HepG2 (cell line): ENCODE data around the gene TXN2. TPM values are rescaled to one million over a fixed set of nuclear protein-coding genes. Genes with fewer than 3 reads are reported as not detected.

ENCODE experiments used
- BORCS8-MEF2B ChIP-seq: sonication (generic); formaldehyde crosslinking; IDR thresholded peaks from 2 replicates; pipeline ENCODE4 v1.8.0; 2022; ENCODE audit warnings: mild to moderate bottlenecking, missing genetic modification reagents
- DNMT3B ChIP-seq: conservative IDR thresholded peaks from 2 replicates; pipeline ENCODE4 v1.6.1; 2016; ENCODE audit warnings: missing biosample characterization, control low read depth
- FOSL1 ChIP-seq: sonication (generic); formaldehyde crosslinking; IDR thresholded peaks from 2 replicates; pipeline ENCODE4 v1.9.0; 2021; ENCODE audit warnings: missing genetic modification reagents, borderline replicate concordance
- HNRNPUL1 ChIP-seq: fragments of 200-400 bp; formaldehyde crosslinking; IDR thresholded peaks from 2 replicates; pipeline ENCODE4 v1.6.1; 2017; ENCODE audit warnings: low read depth, mild to moderate bottlenecking, low read length, moderate library complexity
- HOXA7 ChIP-seq: sonication (generic); formaldehyde crosslinking; IDR thresholded peaks from 2 replicates; pipeline ENCODE4 v1.8.1; 2022; ENCODE audit warnings: mild to moderate bottlenecking, missing genetic modification reagents, moderate library complexity
- MBD4 ChIP-seq: IDR thresholded peaks from 2 replicates; pipeline ENCODE4 v1.6.1; 2012; ENCODE audit warnings: low read length, inconsistent platforms, borderline replicate concordance
- MED13 ChIP-seq: sonication (generic); formaldehyde crosslinking; IDR thresholded peaks from 2 replicates; pipeline ENCODE4 v1.5.0; 2020; ENCODE audit warnings: missing genetic modification reagents
- NFIB ChIP-seq: sonication (generic); formaldehyde crosslinking; IDR thresholded peaks from 2 replicates; pipeline ENCODE4 v1.9.0; 2021; ENCODE audit warnings: missing genetic modification reagents, mild to moderate bottlenecking, borderline replicate concordance
- PCBP2 ChIP-seq: fragments of 200-400 bp; formaldehyde crosslinking; optimal IDR thresholded peaks from 2 replicates; pipeline ENCODE3; 2018; ENCODE audit warnings: low read length, low read depth; ENCODE audit not compliant: poor library complexity, severe bottlenecking
- RARG ChIP-seq: sonication (generic); formaldehyde crosslinking; IDR thresholded peaks from 2 replicates; pipeline ENCODE4 v1.4.0; 2020; ENCODE audit warnings: low read depth, mild to moderate bottlenecking, missing genetic modification reagents
- SAFB2 ChIP-seq: sonication (generic); formaldehyde crosslinking; IDR thresholded peaks from 2 replicates; pipeline ENCODE4 v1.5.1; 2020; ENCODE audit warnings: missing genetic modification reagents, low read depth, mild to moderate bottlenecking, borderline replicate concordance
- TSC22D2 ChIP-seq: sonication (generic); formaldehyde crosslinking; IDR thresholded peaks from 2 replicates; pipeline ENCODE4 v1.5.1; 2020; ENCODE audit warnings: missing genetic modification reagents, mild to moderate bottlenecking, borderline replicate concordance
- ZBTB42 ChIP-seq: sonication (generic); formaldehyde crosslinking; IDR thresholded peaks from 2 replicates; pipeline ENCODE4 v1.5.0; 2020; ENCODE audit warnings: mild to moderate bottlenecking, missing genetic modification reagents
- ZFX ChIP-seq: sonication (generic); formaldehyde crosslinking; IDR thresholded peaks from 2 replicates; pipeline ENCODE4 v1.4.0; 2020; ENCODE audit warnings: mild to moderate bottlenecking, low read depth, missing genetic modification reagents, moderate library complexity
- ZMYM3 ChIP-seq: sonication (generic); formaldehyde crosslinking; IDR thresholded peaks from 2 replicates; pipeline ENCODE4 v1.5.1; 2020; ENCODE audit warnings: mild to moderate bottlenecking, missing genetic modification reagents
- ZNF10 ChIP-seq: sonication (generic); formaldehyde crosslinking; IDR thresholded peaks from 2 replicates; pipeline ENCODE4 v1.4.0; 2020; ENCODE audit warnings: mild to moderate bottlenecking, low read depth, missing genetic modification reagents, borderline replicate concordance
- ZNF20 ChIP-seq: sonication (generic); formaldehyde crosslinking; IDR thresholded peaks from 2 replicates; pipeline ENCODE4 v1.4.0; 2020; ENCODE audit warnings: mild to moderate bottlenecking, moderate library complexity, missing genetic modification reagents
- ZNF777 ChIP-seq: sonication (generic); formaldehyde crosslinking; IDR thresholded peaks from 2 replicates; pipeline ENCODE4 v1.4.0; 2020; ENCODE audit warnings: missing genetic modification reagents
- ZNF782 ChIP-seq: sonication (generic); formaldehyde crosslinking; IDR thresholded peaks from 2 replicates; pipeline ENCODE4 v1.4.0; 2020; ENCODE audit warnings: missing genetic modification reagents, mild to moderate bottlenecking, borderline replicate concordance
- ZNF790 ChIP-seq: sonication (generic); formaldehyde crosslinking; IDR thresholded peaks from 2 replicates; pipeline ENCODE4 v1.8.0; 2022; ENCODE audit warnings: missing genetic modification reagents, mild to moderate bottlenecking, borderline replicate concordance
- polyA plus RNA-seq, 8 experiments: library from polyadenylated mRNA; depleted of rRNA in 3 of 8; stranded (reverse) in 7 of 8; unstranded in 1 of 8; fragments of >200 nt; fragmentation: Illumina TruSeq in 4 of 8; extraction: Trizol in 4 of 8; gene quantifications; 2 replicates each; pipeline versions ENCODE4 v1.2.1 to v1.2.3, GENCODE V29; 2011 to 2016; ENCODE audit warnings: low read depth in 4 of 8, missing spikeins in 1 of 8, mixed read lengths in 1 of 8; ENCODE audit not compliant: insufficient read depth in 1 of 8
- total RNA-seq, 5 experiments: library from RNA; depleted of rRNA; stranded (reverse); fragments of >200 nt; fragmentation: Illumina TruSeq; extraction: Trizol; gene quantifications; 2 replicates each; pipeline ENCODE4 v1.2.3, GENCODE V29; 2016; ENCODE audit warnings: low read depth in 1 of 5
- TF ChIP-seq, protein P1 (sequence below): conservative IDR thresholded peaks from 2 replicates; pipeline ENCODE4 v1.6.1; 2018; ENCODE audit warnings: missing genetic modification reagents
- TF ChIP-seq, protein P2 (sequence below): IDR thresholded peaks from 2 replicates; pipeline ENCODE4 v1.6.1; 2016; ENCODE audit warnings: missing compliant biosample characterization, missing genetic modification reagents, borderline replicate concordance
- TF ChIP-seq, protein P3 (sequence below): sonication (generic); formaldehyde crosslinking; conservative IDR thresholded peaks from 2 replicates; pipeline ENCODE4 v1.4.0; 2020; ENCODE audit warnings: missing genetic modification reagents
- TF ChIP-seq, protein P4 (sequence below): sonication (generic); formaldehyde crosslinking; conservative IDR thresholded peaks from 2 replicates; pipeline ENCODE4 v1.4.0; 2020; ENCODE audit warnings: missing genetic modification reagents

TXN2 gene
- total and polyA plus RNA-seq, 2 of the 13 experiments (the other 11 are each of a cell fraction or from before 2014, with no cell fraction given), result 41.4 to 109 TPM

DNA sequence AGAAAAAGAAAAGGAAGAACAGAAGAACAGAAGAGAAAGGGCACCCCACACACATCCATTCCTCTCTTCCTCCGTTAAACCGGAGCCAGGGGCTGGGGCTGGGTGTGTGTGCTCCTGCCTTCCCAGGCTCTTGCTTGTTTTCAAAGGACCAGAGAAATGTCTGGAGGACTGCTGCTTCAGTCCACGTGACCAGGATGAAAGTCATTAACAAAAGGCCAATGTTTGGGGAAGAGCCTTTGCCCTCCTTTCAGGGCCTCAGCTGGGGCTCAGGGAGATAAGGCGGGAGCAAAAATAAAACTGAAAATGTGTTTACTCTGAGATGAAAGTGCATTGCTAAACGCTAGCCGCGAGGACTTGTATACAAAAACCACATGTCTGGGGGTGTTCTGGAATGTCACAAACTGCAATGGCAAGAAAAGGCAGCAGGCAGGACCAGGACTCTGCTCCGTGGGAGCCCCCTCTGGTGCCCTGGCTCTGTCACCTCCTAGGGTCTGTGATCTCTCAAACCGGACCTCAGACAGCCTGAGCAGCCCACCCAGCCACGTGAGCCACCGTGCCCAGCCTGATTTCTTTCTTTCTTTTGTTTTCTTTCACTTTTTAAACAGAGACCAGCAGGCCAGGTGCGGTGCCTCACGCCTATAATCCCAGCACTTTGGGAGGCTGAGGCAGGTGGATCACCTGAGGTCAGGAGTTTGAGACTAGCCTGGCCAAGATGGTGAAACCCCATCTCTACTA is 62.1 kb downstream of the TXN2 start (continued):
- TF ChIP-seq ZFX (CRISPR knock-in tag) (peak; percentile 55), MED13 (peak; percentile 91), FOSL1 (CRISPR knock-in tag) (no peak), ZNF10 (CRISPR knock-in tag) (no peak), RARG (CRISPR knock-in tag) (no peak), HNRNPUL1 (no peak), HOXA7 (CRISPR knock-in tag) (no peak), PCBP2 (no peak), MBD4 (peak; percentile 83; the same call in 1 of the 2 replicates), ZNF782 (CRISPR knock-in tag) (no peak), ZBTB42 (0 out of 2 replicates have a peak, but pooled peaks have one; percentile 64), DNMT3B (CRISPR knock-in tag) (0 out of 2 replicates have a peak, but pooled peaks have one; percentile 28), ZMYM3 (CRISPR knock-in tag) (peak; percentile 71), TSC22D2 (no peak), ZNF777 (no peak), NFIB (CRISPR knock-in tag) (no peak), BORCS8-MEF2B (CRISPR knock-in tag) (no peak), ZNF20 (CRISPR knock-in tag) (no peak), SAFB2 (CRISPR knock-in tag) (peak; percentile 22; the same call in 1 of the 2 replicates), ZNF790 (no peak)
- TF ChIP-seq, protein P1, sequence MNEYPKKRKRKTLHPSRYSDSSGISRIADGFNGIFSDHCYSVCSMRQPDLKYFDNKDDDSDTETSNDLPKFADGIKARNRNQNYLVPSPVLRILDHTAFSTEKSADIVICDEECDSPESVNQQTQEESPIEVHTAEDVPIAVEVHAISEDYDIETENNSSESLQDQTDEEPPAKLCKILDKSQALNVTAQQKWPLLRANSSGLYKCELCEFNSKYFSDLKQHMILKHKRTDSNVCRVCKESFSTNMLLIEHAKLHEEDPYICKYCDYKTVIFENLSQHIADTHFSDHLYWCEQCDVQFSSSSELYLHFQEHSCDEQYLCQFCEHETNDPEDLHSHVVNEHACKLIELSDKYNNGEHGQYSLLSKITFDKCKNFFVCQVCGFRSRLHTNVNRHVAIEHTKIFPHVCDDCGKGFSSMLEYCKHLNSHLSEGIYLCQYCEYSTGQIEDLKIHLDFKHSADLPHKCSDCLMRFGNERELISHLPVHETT (CRISPR knock-in tag), result peak; percentile 85
- TF ChIP-seq, protein P2, sequence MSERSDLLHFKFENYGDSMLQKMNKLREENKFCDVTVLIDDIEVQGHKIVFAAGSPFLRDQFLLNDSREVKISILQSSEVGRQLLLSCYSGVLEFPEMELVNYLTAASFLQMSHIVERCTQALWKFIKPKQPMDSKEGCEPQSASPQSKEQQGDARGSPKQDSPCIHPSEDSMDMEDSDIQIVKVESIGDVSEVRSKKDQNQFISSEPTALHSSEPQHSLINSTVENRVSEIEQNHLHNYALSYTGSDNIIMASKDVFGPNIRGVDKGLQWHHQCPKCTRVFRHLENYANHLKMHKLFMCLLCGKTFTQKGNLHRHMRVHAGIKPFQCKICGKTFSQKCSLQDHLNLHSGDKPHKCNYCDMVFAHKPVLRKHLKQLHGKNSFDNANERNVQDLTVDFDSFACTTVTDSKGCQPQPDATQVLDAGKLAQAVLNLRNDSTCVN (CRISPR knock-in tag), result no peak
- TF ChIP-seq, protein P3, sequence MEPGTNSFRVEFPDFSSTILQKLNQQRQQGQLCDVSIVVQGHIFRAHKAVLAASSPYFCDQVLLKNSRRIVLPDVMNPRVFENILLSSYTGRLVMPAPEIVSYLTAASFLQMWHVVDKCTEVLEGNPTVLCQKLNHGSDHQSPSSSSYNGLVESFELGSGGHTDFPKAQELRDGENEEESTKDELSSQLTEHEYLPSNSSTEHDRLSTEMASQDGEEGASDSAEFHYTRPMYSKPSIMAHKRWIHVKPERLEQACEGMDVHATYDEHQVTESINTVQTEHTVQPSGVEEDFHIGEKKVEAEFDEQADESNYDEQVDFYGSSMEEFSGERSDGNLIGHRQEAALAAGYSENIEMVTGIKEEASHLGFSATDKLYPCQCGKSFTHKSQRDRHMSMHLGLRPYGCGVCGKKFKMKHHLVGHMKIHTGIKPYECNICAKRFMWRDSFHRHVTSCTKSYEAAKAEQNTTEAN (CRISPR knock-in tag), result 0 out of 2 replicates have a peak, but pooled peaks have one; percentile 48
- TF ChIP-seq, protein P4, sequence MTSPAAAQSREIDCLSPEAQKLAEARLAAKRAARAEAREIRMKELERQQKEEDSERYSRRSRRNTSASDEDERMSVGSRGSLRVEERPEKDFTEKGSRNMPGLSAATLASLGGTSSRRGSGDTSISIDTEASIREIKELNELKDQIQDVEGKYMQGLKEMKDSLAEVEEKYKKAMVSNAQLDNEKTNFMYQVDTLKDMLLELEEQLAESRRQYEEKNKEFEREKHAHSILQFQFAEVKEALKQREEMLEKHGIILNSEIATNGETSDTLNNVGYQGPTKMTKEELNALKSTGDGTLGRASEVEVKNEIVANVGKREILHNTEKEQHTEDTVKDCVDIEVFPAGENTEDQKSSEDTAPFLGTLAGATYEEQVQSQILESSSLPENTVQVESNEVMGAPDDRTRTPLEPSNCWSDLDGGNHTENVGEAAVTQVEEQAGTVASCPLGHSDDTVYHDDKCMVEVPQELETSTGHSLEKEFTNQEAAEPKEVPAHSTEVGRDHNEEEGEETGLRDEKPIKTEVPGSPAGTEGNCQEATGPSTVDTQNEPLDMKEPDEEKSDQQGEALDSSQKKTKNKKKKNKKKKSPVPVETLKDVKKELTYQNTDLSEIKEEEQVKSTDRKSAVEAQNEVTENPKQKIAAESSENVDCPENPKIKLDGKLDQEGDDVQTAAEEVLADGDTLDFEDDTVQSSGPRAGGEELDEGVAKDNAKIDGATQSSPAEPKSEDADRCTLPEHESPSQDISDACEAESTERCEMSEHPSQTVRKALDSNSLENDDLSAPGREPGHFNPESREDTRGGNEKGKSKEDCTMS (CRISPR knock-in tag), result no peak
